HS-5 (cell line): ENCODE results near the gene TIPRL.
"Not testable (repeated sequence)": the region's sequence is repeated elsewhere in the genome, so short reads cannot be mapped to it uniquely, and the experiment has no call there.

ENCODE experiments used
- DNase-seq: peaks from one replicate; pipeline ENCODE4 v3.0.0-alpha.2; 2012; ENCODE audit warnings: low read depth

Gene TIPRL

GRCh38 chr1:168178638-168179437 lies at the start of gene TIPRL:
Gene TIPRL, plus strand, starts transcription at chr1:168178962. Its CDS starts 116 bp downstream, at chr1:168179078.
- peak; percentile 99 for DNase-seq

DNA sequence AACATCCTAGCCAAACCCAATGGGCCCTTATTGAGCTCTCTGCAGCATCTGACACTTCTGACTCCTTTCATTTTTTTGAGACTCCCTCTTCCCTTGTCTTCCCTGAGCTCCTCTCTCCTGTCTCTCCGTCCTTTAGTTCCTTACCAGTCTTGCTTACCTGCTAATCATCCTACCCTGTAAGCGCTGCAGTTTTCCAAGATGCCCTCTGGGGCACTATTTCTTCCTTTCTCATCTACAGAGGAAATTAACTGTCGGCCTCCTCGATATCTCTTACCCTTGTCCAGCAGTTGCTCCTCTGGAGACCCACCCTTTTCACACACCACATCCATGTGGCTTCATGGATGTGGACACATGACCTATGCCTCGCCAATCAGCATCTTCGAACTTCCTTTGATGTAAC lies 48.8 kb upstream of the TIPRL start:
- no peak for DNase-seq

GRCh38 chr1:168134132-168134531 lies 44.6 kb upstream of the TIPRL start:
- DNase-seq: no peak

DNA sequence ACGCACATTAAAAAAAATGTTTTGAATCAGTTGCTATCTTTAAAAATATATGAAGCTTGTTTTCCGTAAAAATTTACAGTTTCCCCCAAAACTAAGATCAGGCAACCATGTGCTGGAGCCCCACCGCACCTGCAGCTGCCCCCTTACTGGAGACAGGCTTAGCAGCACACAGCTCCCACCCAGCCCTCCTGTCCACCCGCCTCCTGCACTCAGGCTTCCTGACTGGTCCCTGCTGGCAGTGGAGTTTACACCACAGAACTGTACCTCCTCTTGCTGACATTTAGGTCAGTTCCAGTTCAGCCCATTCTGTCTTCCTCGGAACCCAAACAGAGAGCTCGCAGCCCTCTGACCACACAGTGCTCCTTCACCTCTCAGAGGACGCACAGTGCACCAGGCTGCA lies 44.1 kb upstream of the TIPRL start:
- no peak for DNase-seq

DNA sequence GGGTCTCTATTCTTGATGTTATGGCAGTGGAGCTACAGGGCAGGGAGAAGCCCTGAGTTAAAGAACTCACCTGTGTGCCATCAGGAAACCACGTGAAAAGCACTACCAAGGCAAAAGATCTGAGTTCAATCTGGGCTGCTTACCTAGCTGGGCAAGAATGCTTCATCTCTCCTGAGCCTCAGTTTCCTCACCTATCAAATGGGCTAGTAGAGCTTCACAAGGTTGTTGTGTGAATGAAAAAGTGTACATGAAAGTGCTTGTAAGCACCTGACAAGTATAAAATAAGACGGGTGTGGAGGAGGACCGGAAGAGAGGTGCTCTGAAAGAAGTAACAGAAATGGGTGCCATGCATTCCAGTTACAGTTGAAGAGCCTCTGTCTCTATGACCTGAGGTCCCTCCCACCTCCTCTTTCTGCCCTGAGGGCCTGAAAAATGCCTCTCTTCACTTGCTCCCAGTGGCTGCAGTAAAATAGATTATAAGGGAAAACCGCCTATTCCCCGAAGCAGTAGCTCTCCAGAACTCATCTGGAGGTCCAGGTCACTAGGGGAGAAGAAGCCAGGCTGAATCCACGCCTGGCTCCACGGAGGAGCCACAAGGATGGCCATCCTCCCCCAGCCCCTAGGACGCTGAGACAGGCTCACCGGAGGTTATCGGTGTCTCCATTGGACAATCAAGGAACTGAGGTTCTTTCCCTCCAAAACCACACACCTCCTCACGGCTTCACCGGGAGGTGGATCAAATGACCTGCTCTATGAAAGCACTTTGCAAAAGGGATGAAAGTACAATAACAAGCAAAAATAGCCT lies 43.4 kb upstream of the TIPRL start:
- no peak for DNase-seq

- no peak for DNase-seq
Measured at GRCh38 chr1:168135921-168136708, 42.6 kb upstream of the TIPRL start.

DNA sequence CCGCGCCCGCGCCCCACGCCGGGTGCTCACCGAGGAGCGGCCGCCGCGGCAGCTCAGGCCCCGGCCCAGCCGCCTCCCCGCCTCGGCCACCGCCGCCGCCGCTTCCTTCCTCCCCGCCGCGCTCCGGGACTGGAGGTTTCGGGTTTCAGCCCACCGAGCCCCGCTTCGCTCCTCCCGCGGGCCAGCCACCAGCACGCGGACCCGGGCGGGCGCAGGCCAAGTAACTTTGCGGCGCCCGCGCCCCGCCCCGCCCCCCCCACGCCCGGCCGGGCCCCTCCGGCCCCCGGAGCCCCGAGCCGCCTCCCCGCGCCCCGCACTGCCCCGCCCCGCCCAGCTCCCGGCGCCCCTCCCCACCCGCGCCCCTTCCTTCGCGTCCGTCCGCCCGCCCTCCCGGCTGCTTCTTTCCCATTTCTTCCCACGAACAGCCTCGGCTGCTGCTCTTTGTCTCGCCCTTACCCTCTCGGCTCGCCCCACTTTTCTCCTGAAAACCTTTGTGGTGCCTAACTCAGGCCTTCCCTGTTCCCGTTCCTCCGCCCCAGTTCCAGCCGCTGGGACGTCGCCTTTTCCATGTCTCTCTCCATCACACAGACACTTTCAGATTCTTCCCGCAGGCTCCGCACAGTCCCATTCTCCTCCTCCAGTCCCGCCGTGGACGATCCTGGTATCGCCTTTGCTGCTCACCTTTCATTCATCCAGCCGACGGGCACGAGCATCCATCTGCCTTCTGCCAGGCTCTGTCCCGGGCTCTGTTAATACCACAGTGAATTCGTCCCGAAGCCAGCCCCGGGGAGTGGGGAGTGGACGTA lies 41.9 kb upstream of the TIPRL start, which contains the start of gene GPR161:
Gene GPR161 (minus strand): TSS at position 222 of the 806 bp plus-strand sequence. CDS start 32,080 bp downstream, outside the sequence.
- DNase-seq: no peak

DNA sequence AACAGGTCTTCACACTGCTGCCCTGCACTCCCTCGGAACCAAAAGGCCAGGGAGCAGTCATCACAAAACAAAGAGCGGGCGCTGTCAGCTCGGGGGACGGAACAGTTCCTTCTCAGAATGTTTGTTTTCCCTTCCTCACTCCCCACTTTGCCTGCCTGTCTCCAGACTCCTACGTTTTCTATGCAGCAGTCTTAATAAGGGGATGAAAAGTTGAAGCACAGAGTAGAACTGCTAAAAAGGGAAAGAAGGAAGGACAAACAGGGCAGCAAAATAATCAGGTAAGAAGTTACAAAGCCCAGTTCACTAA lies 41.3 kb upstream of the TIPRL start:
- DNase-seq: no peak

DNA sequence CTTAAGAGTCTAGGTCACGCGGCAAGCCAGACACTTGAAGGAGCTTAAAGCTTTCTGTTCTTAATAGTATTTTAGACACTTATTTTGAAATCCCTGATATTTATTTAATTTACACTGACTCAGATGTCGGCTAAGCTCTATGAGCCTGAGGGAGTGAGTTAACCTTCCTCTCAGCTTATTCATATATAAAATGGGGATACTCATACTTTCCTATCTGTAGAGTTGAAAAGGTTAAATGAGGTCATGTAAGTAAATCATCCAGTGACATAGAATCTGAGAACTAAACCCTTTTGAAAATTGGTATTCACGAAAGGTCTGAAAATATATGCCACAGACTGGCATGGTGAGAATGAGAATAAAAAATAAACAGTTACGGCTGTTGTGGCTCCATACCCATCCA lies 40.6 kb upstream of the TIPRL start:
- DNase-seq: no peak

GRCh38 chr1:168139070-168139469 lies 39.7 kb upstream of the TIPRL start:
- DNase-seq: no peak

GRCh38 chr1:168141871-168142385 lies 36.8 kb upstream of the TIPRL start:
- no peak for DNase-seq

DNA sequence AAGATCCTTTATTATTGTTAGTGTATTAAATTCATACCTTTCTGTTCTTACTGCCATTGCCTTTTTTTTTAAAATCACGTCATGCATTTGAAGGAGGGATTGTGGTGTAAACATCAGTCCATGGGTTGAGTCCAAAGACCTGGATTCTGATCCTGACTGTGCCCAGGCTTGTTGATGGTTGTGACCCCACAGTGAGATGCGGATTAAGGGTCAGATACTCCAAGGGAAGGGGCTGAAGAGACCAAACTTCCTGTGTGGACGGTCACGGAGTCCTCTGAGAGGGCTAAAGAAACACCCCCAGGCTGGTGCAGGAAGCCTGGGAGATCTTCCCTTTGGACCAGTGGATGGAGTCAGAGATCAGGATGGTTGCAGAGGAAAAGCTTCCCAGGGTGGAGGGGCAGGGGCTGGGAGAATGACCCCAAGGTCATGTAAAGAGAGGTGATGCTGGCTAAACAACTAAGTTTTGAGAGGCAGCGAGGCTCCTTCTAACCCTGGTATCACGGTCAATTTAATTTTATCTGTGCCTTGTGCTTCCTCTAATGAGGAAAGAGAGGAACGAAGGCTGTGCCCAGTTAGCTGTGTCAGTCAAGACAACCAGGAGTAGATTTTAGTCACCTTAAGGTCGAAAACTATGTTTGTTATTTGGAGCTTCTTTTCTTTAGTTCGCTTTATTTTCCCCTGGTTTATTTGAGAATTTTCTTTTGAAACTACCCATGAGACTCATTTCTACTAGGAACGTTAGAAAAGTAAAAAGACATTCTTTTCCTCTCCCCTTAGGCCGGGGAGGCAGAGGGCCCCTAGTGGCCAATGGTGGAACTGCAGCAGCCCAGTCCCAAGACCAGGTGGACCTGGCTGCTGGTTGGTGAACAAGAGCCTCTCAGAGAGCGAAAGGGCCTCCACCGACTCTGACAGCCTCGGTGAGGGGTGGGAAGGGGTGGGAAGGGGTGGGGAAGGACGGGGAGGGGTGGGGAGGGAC lies 33.3 kb upstream of the TIPRL start:
- DNase-seq: no peak

DNA sequence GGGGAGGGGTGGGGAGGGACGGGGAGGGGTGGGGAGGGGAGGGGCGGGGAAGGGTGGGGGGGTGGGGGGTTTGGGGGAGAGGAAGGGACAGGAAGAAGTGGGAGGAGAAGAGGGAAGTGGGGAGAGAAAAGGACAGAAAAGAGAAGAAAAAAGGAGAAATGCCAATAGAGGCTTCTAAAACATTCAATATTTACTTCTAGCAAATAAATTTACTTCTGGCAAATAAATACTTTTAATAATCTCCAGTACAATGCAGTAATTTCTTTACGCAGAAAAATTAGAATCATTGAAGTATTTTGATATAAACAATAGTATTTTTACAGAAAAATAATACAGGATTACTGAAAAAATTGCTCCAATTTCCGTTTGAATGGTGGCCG lies 32.6 kb upstream of the TIPRL start:
- no peak for DNase-seq

DNA sequence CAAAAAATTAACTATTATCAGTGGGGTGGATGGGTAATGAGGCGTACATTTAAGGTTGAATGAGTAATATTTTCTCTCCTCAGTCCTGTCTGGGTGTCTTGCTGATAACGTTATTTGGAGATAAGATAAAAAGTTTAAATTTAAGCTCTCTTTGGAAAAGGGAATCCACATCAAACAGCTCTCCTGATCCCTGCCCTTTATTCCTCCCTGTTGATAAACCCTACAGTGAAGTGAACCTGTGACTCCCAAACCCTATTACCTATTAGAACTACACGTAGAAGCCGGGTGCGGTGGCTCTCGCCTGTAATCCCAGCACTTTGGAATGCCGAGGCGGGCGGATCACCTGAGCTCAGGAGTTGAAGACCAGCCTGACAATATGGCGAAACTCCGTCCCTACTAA lies 32.1 kb upstream of the TIPRL start:
- DNase-seq: no peak

DNA sequence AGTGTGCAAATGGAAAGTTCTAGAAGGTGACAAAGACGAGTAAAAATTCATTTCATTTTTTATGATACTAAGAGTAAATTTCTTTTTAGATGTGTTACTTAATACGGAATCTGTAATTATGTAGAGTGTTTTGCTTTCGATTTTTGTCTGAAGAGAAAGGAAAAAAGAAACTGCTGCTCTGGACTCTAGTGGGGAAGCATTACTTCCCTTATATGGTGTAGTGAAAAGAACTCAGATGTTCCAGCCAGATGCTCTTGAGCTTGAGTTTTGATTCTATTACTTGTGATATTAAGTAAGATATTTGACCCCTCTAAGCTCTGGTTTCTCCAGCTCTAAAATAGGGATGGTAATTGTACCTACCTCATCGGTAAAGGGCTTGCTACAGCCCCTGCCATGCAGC lies 29.8 kb upstream of the TIPRL start:
- DNase-seq: no peak

- no peak for DNase-seq
Measured at GRCh38 chr1:168150283-168150682, 28.5 kb upstream of the TIPRL start.

DNA sequence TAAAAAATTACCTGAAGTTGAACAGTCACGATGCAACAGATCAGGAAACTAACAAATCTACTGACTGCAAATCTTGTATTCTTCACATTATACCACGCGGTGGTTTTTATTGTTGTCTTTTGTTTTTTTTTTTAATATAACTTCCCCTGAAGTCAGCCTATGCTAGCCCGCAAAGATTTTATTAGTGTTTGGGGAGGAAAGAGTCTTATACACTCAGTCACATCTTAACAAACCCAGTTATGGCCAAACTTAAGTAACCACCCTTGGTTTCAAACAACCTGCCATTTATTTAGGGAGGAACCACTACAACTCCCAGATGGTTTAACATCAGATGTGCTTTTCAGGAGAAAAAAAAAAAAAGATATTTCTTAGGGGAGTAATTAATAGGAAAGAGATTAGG lies 26.8 kb upstream of the TIPRL start:
- no peak for DNase-seq

DNA sequence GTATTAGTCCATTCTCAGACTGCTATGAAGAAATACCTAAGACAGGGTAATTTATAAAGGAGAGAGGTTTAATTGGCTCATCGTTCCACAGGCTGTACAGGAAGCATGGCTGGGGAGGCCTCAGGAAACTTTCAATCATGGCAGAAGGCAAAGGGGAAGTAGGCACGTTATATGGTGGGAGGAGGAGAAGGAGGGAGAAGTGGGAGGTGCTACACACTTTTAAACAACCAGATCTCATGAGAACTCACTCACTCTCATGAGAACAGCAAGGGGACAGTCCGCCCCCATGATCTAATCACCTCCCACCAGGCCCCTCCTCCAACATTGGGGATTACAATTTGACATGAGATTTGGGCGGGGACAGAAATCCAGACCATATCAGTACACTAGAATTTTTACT lies 24.1 kb upstream of the TIPRL start:
- not testable (repeated sequence) for DNase-seq

DNA sequence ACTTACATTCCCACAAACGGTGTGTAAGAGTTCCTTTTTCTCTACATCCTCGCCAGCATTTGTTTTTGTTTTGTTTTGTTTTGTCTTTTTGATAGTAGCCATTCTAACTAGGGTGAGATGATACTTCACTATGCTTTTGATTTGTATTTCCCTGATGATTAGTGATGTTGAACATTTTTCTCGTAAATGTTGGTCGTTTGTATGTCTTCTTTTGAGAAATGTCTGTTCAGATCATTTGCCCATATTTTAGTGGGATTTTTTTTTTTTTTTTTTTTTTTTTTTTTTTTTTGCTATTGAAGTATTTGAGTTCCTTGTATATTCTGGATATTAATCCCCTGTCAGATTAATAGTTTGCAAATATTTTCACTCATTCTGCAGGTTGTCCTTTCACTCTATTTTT lies 22.9 kb upstream of the TIPRL start:
- no peak for DNase-seq

- no peak for DNase-seq
Measured at GRCh38 chr1:168157638-168158037, 21.1 kb upstream of the TIPRL start.
